GM19240 (cell line): ENCODE measurements around the gene DLG1.
A peak's percentile ranks its signal among the peaks of the same experiment; 100 is the strongest.

Source experiments
- DNase-seq: peaks from one replicate; pipeline ENCODE4 v3.0.0; 2011; ENCODE audit warnings: low spot score; ENCODE audit not compliant: insufficient read length

Gene DLG1

GRCh38 chr3:197031315-197032285 is 266.8 kb downstream of the DLG1 start:
- DNase-seq = no peak

GRCh38 chr3:197030379-197031314 is 267.8 kb downstream of the DLG1 start:
- DNase-seq = no peak

GRCh38 chr3:197029511-197030167 is 268.8 kb downstream of the DLG1 start, which contains the start of gene MELTF:
Gene MELTF, minus strand, starts transcription at chr3:197029817. Its CDS starts 115 bp downstream, at chr3:197029702.
- peak; percentile 94 for DNase-seq

GRCh38 chr3:197028728-197029510 is 269.5 kb downstream of the DLG1 start:
- DNase-seq = no peak

DNA sequence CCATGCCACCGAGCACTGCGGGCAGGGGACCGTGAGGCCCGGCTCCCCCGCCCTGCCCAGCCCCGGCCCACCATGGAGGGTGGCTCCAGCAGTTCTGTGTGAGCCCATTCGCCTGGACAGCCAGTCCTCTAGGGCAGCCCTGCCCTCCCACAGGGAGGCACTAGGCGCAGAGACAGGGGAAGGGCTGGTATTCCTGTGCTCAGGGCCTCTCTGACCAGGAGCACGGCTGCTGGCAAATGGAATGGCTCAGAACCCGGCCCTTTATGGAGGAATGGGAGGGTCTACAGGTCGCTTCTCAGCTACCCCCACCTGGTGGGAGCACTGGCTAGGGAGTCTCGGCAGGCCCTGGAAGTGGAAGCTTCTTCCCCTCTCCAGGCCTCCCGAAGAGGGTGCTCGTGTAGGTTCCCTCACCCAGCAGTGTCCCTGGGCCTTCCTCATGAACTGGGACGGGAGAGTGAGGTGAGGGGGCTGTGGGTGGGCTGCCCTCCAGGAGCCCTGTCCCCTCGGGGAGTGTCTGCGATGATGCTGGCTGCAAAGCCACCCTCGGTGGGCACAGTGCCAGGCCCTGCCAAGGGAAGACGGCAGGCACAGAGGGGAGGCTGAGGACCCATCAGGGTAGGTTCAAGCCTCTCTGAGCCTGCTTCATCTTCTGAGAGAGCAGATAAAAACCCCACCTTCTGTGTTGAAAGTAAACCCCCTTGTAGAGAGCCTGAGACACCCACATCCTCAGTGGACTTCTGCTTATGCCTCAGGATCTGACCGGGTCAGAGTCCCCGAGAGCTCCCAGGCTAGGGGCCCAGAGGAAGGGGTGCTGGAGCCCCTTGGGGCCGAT is 270.3 kb downstream of the DLG1 start:
- DNase-seq = no peak

GRCh38 chr3:197027151-197027895 is 271.1 kb downstream of the DLG1 start:
- no peak for DNase-seq

- DNase-seq = no peak
These were observed 271.9 kb downstream of the DLG1 start for GRCh38 chr3:197026481-197026866.

DNA sequence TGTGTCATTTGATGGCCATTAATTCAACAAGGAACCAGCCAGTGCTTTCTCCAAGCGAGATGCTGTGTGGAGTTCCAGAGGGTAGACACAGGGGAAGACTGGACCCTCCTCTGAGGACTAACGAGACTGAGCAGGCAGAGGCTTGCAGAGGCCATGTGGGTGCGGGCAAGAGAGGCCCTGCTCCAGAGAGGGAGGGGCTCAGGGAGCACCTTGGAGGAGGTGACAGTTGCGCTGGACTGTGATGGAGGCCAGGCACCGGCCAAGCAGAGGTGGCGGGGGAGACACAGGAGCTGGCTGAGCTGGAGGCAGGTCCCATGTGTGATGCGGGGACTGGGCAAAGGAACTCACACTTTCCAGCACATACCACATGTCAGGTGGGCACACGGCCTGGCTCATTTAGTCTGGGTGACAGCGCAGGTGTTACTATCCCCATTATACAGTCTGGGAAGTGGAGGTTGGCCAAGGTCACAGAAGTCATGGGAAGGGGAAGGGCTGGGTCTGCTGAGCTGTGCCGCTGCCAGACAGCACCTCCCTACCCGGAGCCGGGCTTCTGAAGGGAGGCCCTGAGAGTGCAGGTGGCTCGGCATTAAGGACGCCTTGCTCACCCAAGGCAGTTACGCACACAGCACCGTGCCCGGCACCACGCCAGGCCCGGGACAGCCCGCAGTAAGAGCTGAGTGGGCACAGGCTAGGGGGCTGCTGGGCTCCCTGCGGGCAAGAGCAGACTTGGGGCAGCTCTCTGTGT is 272.5 kb downstream of the DLG1 start:
- no peak for DNase-seq

- DNase-seq = no peak
These were observed 273.3 kb downstream of the DLG1 start for GRCh38 chr3:197024881-197025735.

GRCh38 chr3:197023998-197024651 is 274.3 kb downstream of the DLG1 start:
- no peak for DNase-seq

DNA sequence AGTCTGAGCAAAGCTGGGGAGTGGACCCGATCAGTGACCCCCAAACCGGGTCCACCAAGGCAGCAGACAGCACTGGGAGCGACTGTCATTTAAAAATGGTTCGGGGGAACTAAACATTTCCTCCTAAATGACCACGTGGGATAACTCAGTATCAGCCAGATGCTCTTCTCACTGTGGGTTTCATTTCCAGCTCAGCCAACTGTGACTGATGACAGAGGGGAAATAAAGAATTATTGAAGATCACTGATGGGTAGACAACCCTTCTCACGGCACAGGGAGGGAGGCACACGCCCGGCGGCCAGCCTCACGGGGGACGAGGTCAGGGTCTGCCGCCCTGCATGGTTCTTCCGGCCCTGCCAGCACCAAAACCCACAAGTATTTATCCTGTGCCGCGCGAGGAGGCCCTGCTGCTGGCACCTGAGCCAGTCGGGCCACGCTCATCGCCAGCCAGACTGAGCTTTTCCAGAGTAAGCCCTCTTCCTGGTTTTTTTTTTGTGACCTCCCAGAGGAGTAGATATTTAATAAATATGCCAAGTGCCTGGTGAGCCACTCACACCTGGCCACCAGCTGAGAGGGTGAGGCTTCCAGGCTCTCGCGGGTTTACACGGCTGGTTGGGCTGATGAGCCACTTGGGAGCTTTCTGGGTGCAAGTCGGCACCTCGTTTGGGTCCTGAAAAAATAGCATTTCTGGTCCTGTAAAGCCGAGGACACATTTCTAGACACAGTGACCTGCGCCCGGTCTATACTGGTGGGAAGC is 275.0 kb downstream of the DLG1 start:
- DNase-seq = no peak

DNA sequence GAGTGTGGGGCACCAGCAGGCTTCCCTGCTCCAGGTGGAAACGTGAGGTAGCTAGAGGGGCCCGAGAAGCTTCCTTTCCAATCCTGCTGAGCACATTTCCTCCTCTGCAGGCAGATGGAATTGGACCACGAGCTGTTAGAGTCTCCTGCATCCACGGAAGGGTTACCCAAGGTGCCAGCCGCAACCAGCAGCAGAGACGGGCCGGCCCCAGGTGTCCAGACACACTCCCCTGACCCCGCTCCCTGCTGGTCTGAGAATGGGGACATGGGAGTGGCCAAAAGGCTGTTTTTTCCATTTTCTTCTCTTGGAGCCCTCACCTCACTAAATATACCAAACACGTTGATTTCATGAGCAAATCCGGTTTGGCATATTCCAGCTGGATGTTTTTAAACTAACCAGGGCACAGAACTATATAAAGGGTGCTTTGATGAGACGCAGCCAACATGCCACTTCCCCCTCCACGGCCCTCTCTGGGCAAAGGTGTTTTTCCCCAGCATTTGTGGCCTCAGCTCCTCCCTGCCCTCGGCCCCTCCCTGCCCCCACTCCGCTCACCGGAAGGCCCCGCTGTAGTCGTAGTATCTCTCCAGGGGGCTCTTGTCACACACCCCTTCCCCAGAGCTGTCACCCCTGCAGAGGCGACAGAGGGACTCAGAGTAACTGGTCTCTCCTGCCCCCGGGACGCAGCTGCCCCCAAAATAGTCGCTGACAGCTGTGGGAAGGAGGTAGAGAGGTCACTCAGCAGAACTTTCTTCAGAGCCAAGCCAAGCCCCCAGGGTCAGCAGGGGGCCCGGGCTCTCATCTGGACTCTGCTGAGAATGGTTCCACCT is 275.8 kb downstream of the DLG1 start:
- DNase-seq = no peak

- DNase-seq = no peak
These were observed 276.5 kb downstream of the DLG1 start for GRCh38 chr3:197021729-197022404.

GRCh38 chr3:197021231-197021630 is 277.2 kb downstream of the DLG1 start:
- no peak for DNase-seq

GRCh38 chr3:197019535-197019934 is 278.9 kb downstream of the DLG1 start:
- DNase-seq = no peak
